Colon (tissue), 2 donors: ENCODE data around the gene USP31.

Experiments
- FAIRE-seq: peaks from 2 replicates; lab custom pipeline; 2012; peaks lifted over from hg19 to GRCh38; lab: Jason Lieb, UNC
- donor health status: control.
- donor health status: control.

Gene USP31

GRCh38 chr16:23061669-23062068 lies 87.6 kb downstream of the USP31 start:
- FAIRE-seq: no peak

- no peak for FAIRE-seq
Observed at GRCh38 chr16:23060458-23061320, 88.6 kb downstream of the USP31 start.

- no peak for FAIRE-seq
Observed at GRCh38 chr16:23059433-23059832, 89.8 kb downstream of the USP31 start.

GRCh38 chr16:23058576-23058975 lies 90.7 kb downstream of the USP31 start:
- FAIRE-seq: no peak

- FAIRE-seq: no peak
Observed at GRCh38 chr16:23057013-23057596, 92.1 kb downstream of the USP31 start.

GRCh38 chr16:23055481-23055880 lies 93.8 kb downstream of the USP31 start:
- no peak for FAIRE-seq

- no peak for FAIRE-seq
Observed at GRCh38 chr16:23052908-23053580, 96.2 kb downstream of the USP31 start.

- no peak for FAIRE-seq
Observed at GRCh38 chr16:23052221-23052620, 97.0 kb downstream of the USP31 start.

- no peak for FAIRE-seq
Observed at GRCh38 chr16:23051587-23051986, 97.7 kb downstream of the USP31 start.

- FAIRE-seq: no peak
Observed at GRCh38 chr16:23048164-23048563, 101.1 kb downstream of the USP31 start.

- FAIRE-seq: no peak
Observed at GRCh38 chr16:23045025-23045424, 104.2 kb downstream of the USP31 start.

GRCh38 chr16:23040246-23040645 lies 109.0 kb downstream of the USP31 start:
- FAIRE-seq: no peak

GRCh38 chr16:23039118-23039517 lies 110.1 kb downstream of the USP31 start:
- FAIRE-seq: no peak

GRCh38 chr16:23035240-23035639 lies 114.0 kb downstream of the USP31 start:
- FAIRE-seq: no peak

- no peak for FAIRE-seq
Observed at GRCh38 chr16:23031508-23032098, 117.6 kb downstream of the USP31 start.

- FAIRE-seq: no peak
Observed at GRCh38 chr16:23029733-23030420, 119.4 kb downstream of the USP31 start.

GRCh38 chr16:23027386-23027785 lies 121.9 kb downstream of the USP31 start:
- FAIRE-seq: no peak

- FAIRE-seq: no peak
Observed at GRCh38 chr16:23026784-23027362, 122.4 kb downstream of the USP31 start.

GRCh38 chr16:23025692-23026307 lies 123.5 kb downstream of the USP31 start:
- FAIRE-seq: no peak

- FAIRE-seq: no peak
Observed at GRCh38 chr16:23024044-23024443, 125.2 kb downstream of the USP31 start.

- FAIRE-seq: no peak
Observed at GRCh38 chr16:23020084-23020483, 129.2 kb downstream of the USP31 start.
